Measurements from ENCODE around the gene ARHGAP40.

ARHGAP40 gene

GRCh38 chr20:38566036-38566598, 35.5 kb upstream of the ARHGAP40 start:
- Histone ChIP-seq H3K27ac (no peak overlapping the region), H3K4me3 (IDR thresholded peaks at IDR 0.05; ENCODE audit: insufficient read depth, low read depth, low read length) (no peak overlapping the region), H3K4me1 (ENCODE audit: low read depth, poor library complexity, severe bottlenecking) (no peaks in the 10 kb centered on the region), H3K36me3 (ENCODE audit: insufficient read depth) (no peaks in the 10 kb centered on the region), H3K4me2 (no peak overlapping the region), H4K20me1 (ENCODE audit: insufficient read depth) (no peaks in the 10 kb centered on the region), H3K9ac (no peak overlapping the region), H2AFZ (ENCODE audit: low read depth) (no peak overlapping the region), H3K79me2 (ENCODE audit: insufficient read depth, low read depth) (no peaks in the 10 kb centered on the region), H3K27me3 (ENCODE audit: insufficient read depth, low read depth) (no peaks in the 10 kb centered on the region)
- TF ChIP-seq CTCF (conservative IDR thresholded peaks at IDR 0.05; ENCODE audit: low read depth, low read length) = no peak

GRCh38 chr20:38569747-38570525, 31.7 kb upstream of the ARHGAP40 start:
- Histone ChIP-seq H3K27me3 (ENCODE audit: insufficient read depth, low read depth) (no peaks in the 10 kb centered on the region), H3K4me3 (IDR thresholded peaks at IDR 0.05; ENCODE audit: insufficient read depth, low read depth, low read length) (no peak overlapping the region), H4K20me1 (ENCODE audit: insufficient read depth) (no peaks in the 10 kb centered on the region), H3K36me3 (ENCODE audit: insufficient read depth) (no peaks in the 10 kb centered on the region), H3K9ac (no peak overlapping the region), H3K27ac (no peak overlapping the region), H3K4me1 (ENCODE audit: low read depth, poor library complexity, severe bottlenecking) (no peaks in the 10 kb centered on the region), H3K79me2 (ENCODE audit: insufficient read depth, low read depth) (no peaks in the 10 kb centered on the region), H2AFZ (ENCODE audit: low read depth) (no peak overlapping the region), H3K4me2 (no peak overlapping the region)
- TF ChIP-seq CTCF (conservative IDR thresholded peaks at IDR 0.05; ENCODE audit: low read depth, low read length) = no peak

DNA sequence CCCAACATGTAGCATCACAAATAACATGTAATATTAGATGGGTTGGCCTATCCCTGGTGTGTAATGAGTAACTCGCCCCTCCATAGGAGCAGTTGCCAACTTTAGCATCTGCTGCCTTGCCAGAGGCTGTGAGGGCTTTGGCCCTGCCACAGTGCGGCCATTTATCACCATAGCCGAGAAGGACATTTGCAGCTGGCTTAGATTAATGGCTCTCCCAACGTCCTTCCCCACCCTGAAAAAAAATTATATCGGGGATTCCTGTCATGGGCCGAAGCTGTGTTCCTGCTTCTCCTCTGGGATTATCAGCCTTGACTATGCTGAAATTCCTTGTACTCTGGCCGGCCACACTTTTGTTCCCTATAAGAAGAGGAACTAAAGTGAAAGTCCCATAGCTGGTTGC, 28.2 kb upstream of the ARHGAP40 start:
- Histone ChIP-seq H3K27ac (no peak overlapping the region), H3K36me3 (ENCODE audit: insufficient read depth) (no peaks in the 10 kb centered on the region)

DNA sequence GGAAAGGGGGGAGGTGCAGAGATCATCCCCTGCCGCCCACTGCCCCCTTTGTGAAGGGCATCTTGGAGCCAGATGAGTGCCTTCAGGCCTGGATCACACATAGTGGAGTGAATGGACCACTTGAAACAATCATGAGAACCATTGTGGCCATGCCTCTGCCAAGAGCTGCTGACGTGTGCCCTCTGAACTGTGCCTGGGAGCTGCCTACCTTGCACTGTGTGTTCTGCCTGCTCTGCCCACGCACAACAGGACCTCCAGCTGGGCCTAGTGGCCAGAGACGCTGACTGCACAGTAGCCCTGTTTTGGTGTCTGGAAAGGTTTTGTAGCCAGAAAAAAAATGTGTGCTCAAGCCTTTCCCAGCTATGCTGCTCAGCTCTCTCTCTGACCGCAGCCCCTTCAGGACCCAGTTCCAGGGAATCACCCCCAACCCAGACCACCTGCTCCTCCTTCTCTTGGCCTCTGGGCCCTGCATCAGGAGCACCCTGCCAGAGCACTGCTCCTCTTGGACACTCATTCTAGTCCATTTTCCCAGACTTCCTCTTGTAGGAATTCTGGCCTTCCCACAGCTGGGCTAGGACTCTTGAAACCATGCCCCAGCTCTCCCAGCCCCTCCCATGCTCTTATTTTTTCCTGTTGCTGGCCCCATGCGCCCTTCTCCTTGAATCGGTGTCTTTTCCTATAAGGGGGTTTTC, 22.2 kb upstream of the ARHGAP40 start:
- no peak overlapping the region for H3K4me3 ChIP-seq (IDR thresholded peaks at IDR 0.05; ENCODE audit: insufficient read depth, low read depth, low read length)
- TF ChIP-seq CTCF (conservative IDR thresholded peaks at IDR 0.05; ENCODE audit: low read depth, low read length) = no peak
- no peaks in the 10 kb centered on the region for H3K27me3 ChIP-seq (ENCODE audit: insufficient read depth, low read depth)
- no peak overlapping the region for H2AFZ ChIP-seq (ENCODE audit: low read depth)
- no peaks in the 10 kb centered on the region for H3K79me2 ChIP-seq (ENCODE audit: insufficient read depth, low read depth)
- H4K20me1 ChIP-seq (ENCODE audit: insufficient read depth) = no peaks in the 10 kb centered on the region
- H3K27ac ChIP-seq = no peak overlapping the region
- H3K4me1 ChIP-seq (ENCODE audit: low read depth, poor library complexity, severe bottlenecking) = no peaks in the 10 kb centered on the region
- no peak overlapping the region for H3K4me2 ChIP-seq
- H3K36me3 ChIP-seq (ENCODE audit: insufficient read depth) = no peaks in the 10 kb centered on the region
- H3K9ac ChIP-seq = no peak overlapping the region

More for the DNA sequence above, 28.2 kb upstream of the ARHGAP40 start:
- Histone ChIP-seq H3K4me2 (no peak overlapping the region), H3K9ac (no peak overlapping the region), H3K4me3 (IDR thresholded peaks at IDR 0.05; ENCODE audit: insufficient read depth, low read depth, low read length) (no peak overlapping the region), H4K20me1 (ENCODE audit: insufficient read depth) (no peaks in the 10 kb centered on the region), H3K4me1 (ENCODE audit: low read depth, poor library complexity, severe bottlenecking) (no peaks in the 10 kb centered on the region), H2AFZ (ENCODE audit: low read depth) (no peak overlapping the region), H3K79me2 (ENCODE audit: insufficient read depth, low read depth) (no peaks in the 10 kb centered on the region), H3K27me3 (ENCODE audit: insufficient read depth, low read depth) (no peaks in the 10 kb centered on the region)
- no peak for TF ChIP-seq CTCF (conservative IDR thresholded peaks at IDR 0.05; ENCODE audit: low read depth, low read length)

All from KMS-11 (cell line).